Endothelial cell of umbilical vein (primary cell): ENCODE results near the gene TKTL1. TPM values are rescaled to one million over a fixed set of nuclear protein-coding genes. Genes with fewer than 3 reads are reported as not detected.

ENCODE experiments used
- BruUV-seq: library from RNA; stranded (reverse); fragments of 400-500 nt; replicated peaks from 2 replicates; lab custom pipeline; 2021; lab: Mats Ljungman, UMichigan
- CTCF ChIA-PET: fragments of 300-600, 350-600 bp; sonication (Branson Sonifier 250); formaldehyde crosslinking; loops from one replicate; lab custom pipeline; 2021; ENCODE audit warnings: antibody characterized with exemption, inconsistent platforms; lab: Charles Lee
- POLR2A ChIA-PET: fragments of 300-600, 350-600 bp; sonication (Branson Sonifier 250); formaldehyde crosslinking; loops from one replicate; lab custom pipeline; 2021; ENCODE audit warnings: antibody characterized with exemption, inconsistent platforms; lab: Charles Lee
- DNase-seq: peaks from one replicate; pipeline ENCODE4 v3.0.0-alpha.2; 2011; ENCODE audit warnings: low read depth, low spot score
- FAIRE-seq: peaks from 2 replicates; lab custom pipeline; 2011; peaks lifted over from hg19 to GRCh38; lab: Jason Lieb, UNC
- H2AFZ ChIP-seq: 2 replicates; pipeline ENCODE4 v1.6.0; 2012; ENCODE audit warnings: low read depth, low read length, control low read depth, inconsistent platforms
- H3K27ac ChIP-seq: 2 replicates; pipeline ENCODE4 v1.5.1; 2011; ENCODE audit warnings: low read depth, mild to moderate bottlenecking, control low read depth, low read length, moderate library complexity; ENCODE audit not compliant: insufficient read depth
- H3K27me3 ChIP-seq, 2 experiments: 2 replicates each; pipeline versions ENCODE4 v1.6.0 to v1.6.1; 2011; ENCODE audit warnings: low read length in 2 of 2, mixed read lengths in 1 of 2; ENCODE audit not compliant: control insufficient read depth in 2 of 2, insufficient read depth in 2 of 2
- H3K36me3 ChIP-seq, 2 experiments: 2 replicates in 1 of 2; 3 replicates in 1 of 2; pipeline ENCODE4 v1.5.1; 2011; ENCODE audit warnings: low read length in 2 of 2, mild to moderate bottlenecking in 1 of 2, moderate library complexity in 1 of 2; ENCODE audit not compliant: control insufficient read depth in 2 of 2, insufficient read depth in 2 of 2; ENCODE audit errors: extremely low read depth in 1 of 2
- H3K4me1 ChIP-seq: 3 replicates; pipeline ENCODE4 v1.5.1; 2011; ENCODE audit warnings: mild to moderate bottlenecking, low read length; ENCODE audit not compliant: control insufficient read depth, insufficient read depth; ENCODE audit errors: extremely low read depth
- H3K4me2 ChIP-seq: 2 replicates; pipeline ENCODE4 v1.6.1; 2011; ENCODE audit warnings: low read length, control low read depth, mixed read lengths; ENCODE audit not compliant: insufficient read depth
- H3K4me3 ChIP-seq, 3 experiments: fragments of 200-600 bp in 1 of 3; sonication (generic), shearing (Covaris generic) in 1 of 3; replicated peaks in 1 of 3; 2 replicates each; pipeline ENCODE4 v1.5.1; 2011 to 2016; ENCODE audit warnings: control low read depth in 3 of 3, low read length in 3 of 3, mild to moderate bottlenecking in 2 of 3, inconsistent platforms in 1 of 3, low read depth in 1 of 3, moderate library complexity in 1 of 3; ENCODE audit not compliant: insufficient read depth in 1 of 3
- H3K79me2 ChIP-seq: 2 replicates; pipeline ENCODE4 v1.6.0; 2012; ENCODE audit warnings: low read length, inconsistent platforms; ENCODE audit not compliant: control insufficient read depth, insufficient read depth
- H3K9ac ChIP-seq: replicated peaks from 2 replicates; pipeline ENCODE3; 2011; ENCODE audit warnings: low read length, control low read depth; ENCODE audit not compliant: insufficient read depth; ENCODE audit errors: extremely low read depth
- H3K9me1 ChIP-seq: replicated peaks from 3 replicates; pipeline ENCODE4 v1.6.0; 2011; ENCODE audit warnings: mild to moderate bottlenecking, low read length; ENCODE audit not compliant: control insufficient read depth, insufficient read depth; ENCODE audit errors: extremely low read depth
- H3K9me3 ChIP-seq: replicated peaks from 2 replicates; pipeline ENCODE4 v1.5.1; 2012; ENCODE audit warnings: low read length, inconsistent platforms; ENCODE audit not compliant: control insufficient read depth, insufficient read depth
- H4K20me1 ChIP-seq: replicated peaks from 2 replicates; pipeline ENCODE3; 2011; ENCODE audit warnings: mild to moderate bottlenecking, low read length; ENCODE audit not compliant: control insufficient read depth, insufficient read depth; ENCODE audit errors: extremely low read depth
- CTCF ChIP-seq, 2 donors: IDR thresholded peaks; 1 replicate in 1 of 2; 2 replicates in 1 of 2; pipeline ENCODE4 v1.5.1; 2011; ENCODE audit warnings: low read length in 2 of 2, mild to moderate bottlenecking in 2 of 2, moderate library complexity in 2 of 2, control low read depth in 1 of 2, inconsistent platforms in 1 of 2, low read depth in 1 of 2; ENCODE audit not compliant: insufficient read depth in 1 of 2; ENCODE audit errors: extremely low read depth in 1 of 2
- EZH2 ChIP-seq: IDR thresholded peaks from 2 replicates; pipeline ENCODE4 v1.6.1; 2012; ENCODE audit warnings: borderline replicate concordance, low read depth, mild to moderate bottlenecking, moderate library complexity, low read length, inconsistent platforms; ENCODE audit not compliant: severe bottlenecking
- FOS ChIP-seq: IDR thresholded peaks from 2 replicates; pipeline ENCODE4 v1.6.1; 2011; ENCODE audit warnings: mild to moderate bottlenecking, low read length, moderate library complexity, borderline replicate concordance; ENCODE audit not compliant: insufficient read depth
- GATA2 ChIP-seq: IDR thresholded peaks from 2 replicates; pipeline ENCODE4 v1.7.0; 2011; ENCODE audit warnings: low read depth, mild to moderate bottlenecking, moderate library complexity, mixed read lengths, low read length; ENCODE audit not compliant: insufficient read length, insufficient read depth
- JUN ChIP-seq: IDR thresholded peaks from 2 replicates; pipeline ENCODE4 v1.6.1; 2011; ENCODE audit warnings: borderline replicate concordance, low read depth; ENCODE audit not compliant: insufficient read length, insufficient read depth
- MAX ChIP-seq: IDR thresholded peaks from 2 replicates; pipeline ENCODE4 v1.6.1; 2011; ENCODE audit not compliant: insufficient read depth, insufficient read length
- MYC ChIP-seq: IDR thresholded peaks from one replicate; pipeline ENCODE4 v1.6.1; 2011; ENCODE audit warnings: mild to moderate bottlenecking, low read depth, low read length
- POLR2A ChIP-seq: IDR thresholded peaks from 2 replicates; pipeline ENCODE4 v1.6.1; 2012; ENCODE audit warnings: low read depth, mild to moderate bottlenecking, control low read depth, low read length
- POLR2AphosphoS5 ChIP-seq: IDR thresholded peaks from 2 replicates; pipeline ENCODE4 v1.6.1; 2012; ENCODE audit warnings: low read depth, mild to moderate bottlenecking, control low read depth, low read length, moderate library complexity; ENCODE audit not compliant: insufficient read depth
- dilution Hi-C: fragments of 300-500 bp; cut with MboI; formaldehyde crosslinking; loops from one replicate; pipeline ENCODE4 v1.15.0; 2019; ENCODE audit warnings: low sequenced_read_pairs; ENCODE audit not compliant: extremely low pct_ligation_motif_present
- intact Hi-C: fragments of 100-400 bp; cut with micrococcal nuclease; formaldehyde crosslinking; loops from one replicate; pipeline ENCODE4 v1.10.0; 2022
- polyA plus RNA-seq, 4 experiments: library from polyadenylated mRNA; depleted of rRNA in 3 of 4; stranded (reverse) in 3 of 4; unstranded in 1 of 4; fragments of >200 nt; gene quantifications; 2 replicates each; pipeline versions ENCODE4 v1.2.1 to v1.2.3, GENCODE V29; 2011 to 2012; ENCODE audit warnings: missing spikeins in 1 of 4
- total RNA-seq: library from RNA; stranded (reverse); gene quantifications from 2 replicates; pipeline ENCODE4 v1.2.3, GENCODE V29; 2021

TKTL1 gene
- total and polyA plus RNA-seq, 2 donors (not counting 3 experiments of a cell fraction or from before 2014, with no cell fraction given): 0.03 TPM; not detected in 1

GRCh38 chrX:154378059-154378798 lies 82.6 kb downstream of the TKTL1 start:
- Histone ChIP-seq H3K27ac (peak overlapping the region; percentile 58), H3K9me1 (no peaks in the 10 kb centered on the region), H3K79me2 (peaks cover 17% of the 10 kb centered on the region), H3K4me2 (peak overlapping the region; percentile 33), H3K36me3 (no peaks in the 10 kb centered on the region), H3K4me1 (peaks cover 14% of the 10 kb centered on the region), H4K20me1 (no peaks in the 10 kb centered on the region), H3K27me3 (no peaks in the 10 kb centered on the region), H3K4me3 (peak overlapping the region in 2 of 3 experiments; percentile 27 to 46), H3K9me3 (no peaks in the 10 kb centered on the region), H3K9ac (peak overlapping the region; percentile 52), H2AFZ (peak overlapping the region; percentile 38)
- BruUV-seq: no TSS peak
- FAIRE-seq: no peak
- DNase-seq: peak; percentile 70
- TF ChIP-seq JUN (no peak), GATA2 (no peak), EZH2 (no peak), FOS (no peak), MYC (peak; percentile 5), POLR2A (peak; percentile 37), POLR2AphosphoS5 (peak; percentile 75), MAX (peak; percentile 44), CTCF (IDR thresholded peaks at IDR 0.05; ENCODE audit: extremely low read depth in 1 of 2, insufficient read depth in 1 of 2, low read depth in 1 of 2, low read length in 2 of 2) (no peak)
- POLR2A ChIA-PET: interaction anchor here (0.6 to 1.0 kb wide), 5 partner anchors 7 to 163 kb away, joined by 3 to 8 read pairs (median 4); no protein-coding TSS in a partner anchor
- dilution Hi-C loops (no loop called here), intact Hi-C loops (loop anchor here (1.0 kb wide), 2 partner anchors 9 to 407 kb away; partner anchors contain the start of gene HCFC1)
- CTCF ChIA-PET: no interaction called here
